ENCODE measurements around the gene NPLOC4. TPM values are rescaled to one million over a fixed set of nuclear protein-coding genes. Genes with fewer than 3 reads are reported as not detected.

Gene NPLOC4
- total and polyA plus RNA-seq, 2 of the 8 experiments (the other 6 are each of a cell fraction or from before 2014, with no cell fraction given): 70.7 to 92.7 TPM

GRCh38 chr17:81537343-81537855 is 99.5 kb downstream of the NPLOC4 start (continued):
- peak; percentile 97 for TF ChIP-seq MAX (IDR thresholded peaks at IDR 0.05)
- TF ChIP-seq TAF7 (optimal IDR thresholded peaks at IDR 0.05; ENCODE audit: borderline replicate concordance, low read depth, low read length): no peak
- no peak for TF ChIP-seq EZH2 (IDR thresholded peaks at IDR 0.05; ENCODE audit: low read depth, low read length, severe bottlenecking)
- TF ChIP-seq POLR2A (IDR thresholded peaks at IDR 0.05; ENCODE audit: control extremely low read depth in 1 of 2, low read depth in 2 of 2, low read length in 2 of 2): no peak; a peak in 1 of 3 replicates
- no peak for TF ChIP-seq JUND (IDR thresholded peaks at IDR 0.05; ENCODE audit: low read length)
- TF ChIP-seq CHD2 (IDR thresholded peaks at IDR 0.05; ENCODE audit: low read length): no peak
- no peak for TF ChIP-seq RFX5 (IDR thresholded peaks at IDR 0.05; ENCODE audit: borderline replicate concordance, low read depth, low read length)
- no peak for TF ChIP-seq KDM5A (IDR thresholded peaks at IDR 0.05; ENCODE audit: low read length)
- TF ChIP-seq TAF1 (IDR thresholded peaks at IDR 0.05; ENCODE audit: low read depth, low read length): no peak
- TF ChIP-seq RNF2 (IDR thresholded peaks at IDR 0.05; ENCODE audit: borderline replicate concordance, low read depth, low read length, missing control alignments, poor library complexity, severe bottlenecking): no peak
- TF ChIP-seq E2F6 (IDR thresholded peaks at IDR 0.05): no peak; the same call in 1 of the 2 replicates
- no peak for TF ChIP-seq BRCA1 (IDR thresholded peaks at IDR 0.05; ENCODE audit: low read depth, low read length)
- TF ChIP-seq RAD21 (IDR thresholded peaks at IDR 0.05 in 1 of 2, conservative IDR thresholded peaks at IDR 0.05 in 1 of 2; ENCODE audit: low read depth in 2 of 2, low read length in 2 of 2): peak; percentile 86 to 91
- TF ChIP-seq EGR1 (IDR thresholded peaks at IDR 0.05; ENCODE audit: borderline replicate concordance, low read depth, low read length): no peak
- TF ChIP-seq CREB1 (IDR thresholded peaks at IDR 0.05): peak; percentile 72
- TF ChIP-seq SRF (IDR thresholded peaks at IDR 0.05; ENCODE audit: low read depth, low read length): no peak
- TF ChIP-seq TEAD4 (IDR thresholded peaks at IDR 0.05; ENCODE audit: low read depth, low read length): peak; percentile 29; the same call in 1 of the 2 replicates
- TF ChIP-seq EP300 (IDR thresholded peaks at IDR 0.05; ENCODE audit: borderline replicate concordance in 1 of 2, low read depth in 2 of 2, low read length in 2 of 2): no peak
- TF ChIP-seq TCF12 (IDR thresholded peaks at IDR 0.05; ENCODE audit: low read depth, low read length): peak; percentile 79; the same call in 1 of the 2 replicates

Data from H1 (cell line).